GM21390 (cell line): Measurements from ENCODE around the gene CSAD.
"Not testable (repeated sequence)": the region's sequence is repeated elsewhere in the genome, so short reads cannot be mapped to it uniquely, and the experiment has no call there.

ENCODE experiments used
- ATAC-seq: cut with Tn5 transposase; IDR thresholded peaks from one replicate; pipeline ENCODE4 v1.9.1; 2021; ENCODE audit not compliant: unreplicated experiment

Gene CSAD

DNA sequence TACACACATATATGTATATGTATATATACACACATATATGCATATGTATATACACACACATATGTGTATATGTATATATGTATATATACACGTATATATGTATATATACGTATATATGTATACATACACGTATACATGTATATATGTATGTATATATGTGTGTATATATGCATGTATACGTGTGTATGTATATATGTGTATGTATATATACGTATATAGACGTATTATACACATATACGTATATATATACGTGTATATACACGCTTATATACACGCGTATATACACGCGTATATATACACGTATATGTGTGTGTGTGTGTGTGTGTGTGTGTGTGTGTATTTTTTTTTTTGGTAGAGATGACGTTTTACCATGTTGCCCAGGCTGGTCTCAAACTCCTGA is 33.1 kb downstream of the CSAD start:
- ATAC-seq = no peak

- no peak for ATAC-seq
These were observed 33.5 kb downstream of the CSAD start for GRCh38 chr12:53147181-53147580.

DNA sequence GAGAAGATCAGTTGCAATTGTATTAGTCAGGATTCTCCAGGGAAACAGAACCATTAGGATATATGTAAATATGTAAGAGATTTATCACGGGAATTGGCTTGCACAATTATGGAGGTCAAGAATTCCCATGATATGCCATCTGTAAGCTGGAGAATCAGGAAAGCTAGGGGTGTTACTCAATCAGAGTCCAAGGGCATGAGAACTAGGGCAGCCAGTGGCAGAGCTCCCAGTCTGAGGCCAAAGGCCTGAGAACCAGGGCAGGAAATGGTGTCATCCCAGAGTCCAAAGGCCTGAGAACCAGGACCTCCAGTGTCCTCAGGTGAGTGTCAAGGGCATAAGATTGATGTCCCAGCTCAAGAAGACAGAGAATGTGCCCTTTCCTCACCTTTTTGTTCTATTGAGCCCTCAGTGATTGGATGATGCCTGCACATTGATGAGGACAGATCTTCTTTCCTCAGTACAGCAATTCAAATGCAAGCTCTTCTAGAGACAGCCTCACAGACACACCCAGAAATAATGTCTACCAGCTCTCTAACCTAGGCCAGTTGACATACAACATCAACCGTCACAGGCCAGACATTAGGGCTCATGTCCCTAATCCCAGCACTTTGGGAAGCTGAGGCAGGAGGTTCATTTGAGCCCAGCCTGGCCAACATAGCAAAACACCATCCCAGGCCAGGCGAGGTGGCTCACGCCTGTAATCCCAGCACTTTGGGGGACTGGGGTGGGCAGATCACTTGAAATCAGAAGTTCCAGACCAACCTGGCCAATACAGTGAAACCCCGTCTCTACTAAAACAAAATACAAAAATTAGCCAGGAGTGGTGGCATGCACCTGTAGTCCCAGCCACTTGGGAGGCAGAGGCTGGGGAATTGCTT is 35.1 kb downstream of the CSAD start:
- no peak for ATAC-seq

GRCh38 chr12:53143355-53143754 is 37.4 kb downstream of the CSAD start:
- no peak for ATAC-seq

DNA sequence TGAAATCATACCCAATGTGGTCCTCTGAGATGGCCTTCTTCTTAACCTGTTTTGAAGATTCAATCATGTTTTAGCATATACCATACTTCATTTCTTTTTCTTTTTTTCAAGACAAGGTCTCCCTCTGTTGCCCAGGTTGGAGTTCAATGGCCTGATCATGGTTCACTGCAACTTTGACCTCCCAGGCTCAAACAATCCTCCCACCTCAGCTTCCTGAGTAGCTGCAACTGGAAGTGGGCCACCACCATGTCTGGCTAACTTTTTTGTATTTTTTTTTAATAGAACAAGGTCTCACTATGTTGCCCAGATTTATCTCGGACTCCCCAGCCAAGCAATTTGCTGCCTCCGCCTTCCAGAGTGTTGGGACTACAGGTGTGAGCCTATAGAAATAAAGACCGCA is 47.0 kb downstream of the CSAD start:
- no peak for ATAC-seq

DNA sequence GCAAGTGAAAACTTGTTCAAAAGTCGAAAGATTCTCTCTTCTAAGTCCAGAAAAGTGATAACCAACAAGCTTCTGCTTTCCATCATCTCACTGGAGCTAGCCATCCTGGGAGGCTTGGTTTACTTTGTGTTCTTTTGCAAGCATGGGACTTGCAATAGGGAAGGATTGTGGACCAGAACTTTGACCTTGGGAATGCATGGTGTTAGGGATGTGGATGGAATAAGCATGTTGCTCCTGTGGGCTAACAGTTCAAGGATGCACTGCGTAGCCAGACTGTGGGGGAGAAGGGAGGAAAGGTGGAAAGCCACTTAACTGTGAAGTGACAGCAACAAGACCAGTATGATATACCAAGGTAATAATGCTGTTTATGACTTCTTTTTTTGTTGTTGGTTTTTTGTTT is 48.9 kb downstream of the CSAD start:
- ATAC-seq = no peak

- no peak for ATAC-seq
These were observed 51.8 kb downstream of the CSAD start for GRCh38 chr12:53128780-53129569.

GRCh38 chr12:53127169-53127568 is 53.6 kb downstream of the CSAD start:
- no peak for ATAC-seq

DNA sequence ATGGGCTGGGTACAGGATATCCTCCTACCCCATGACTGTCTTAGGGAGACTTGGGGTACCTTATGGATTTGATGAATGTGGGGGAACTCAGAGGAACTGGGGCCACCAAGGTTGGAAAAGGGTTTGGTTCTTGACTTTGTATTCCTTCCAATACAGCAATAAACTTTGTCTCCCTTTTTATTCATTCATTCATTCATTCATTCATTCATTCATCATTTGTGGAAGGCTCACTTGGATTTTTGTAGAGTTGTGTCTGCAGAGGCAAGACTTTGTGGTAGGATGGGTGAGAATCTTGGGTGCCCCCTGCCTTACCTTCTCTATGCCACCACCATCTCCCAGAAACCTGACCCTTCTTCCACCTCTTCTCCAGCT is 56.4 kb downstream of the CSAD start:
- ATAC-seq = no peak

GRCh38 chr12:53123578-53124351 is 57.0 kb downstream of the CSAD start:
- no peak for ATAC-seq

DNA sequence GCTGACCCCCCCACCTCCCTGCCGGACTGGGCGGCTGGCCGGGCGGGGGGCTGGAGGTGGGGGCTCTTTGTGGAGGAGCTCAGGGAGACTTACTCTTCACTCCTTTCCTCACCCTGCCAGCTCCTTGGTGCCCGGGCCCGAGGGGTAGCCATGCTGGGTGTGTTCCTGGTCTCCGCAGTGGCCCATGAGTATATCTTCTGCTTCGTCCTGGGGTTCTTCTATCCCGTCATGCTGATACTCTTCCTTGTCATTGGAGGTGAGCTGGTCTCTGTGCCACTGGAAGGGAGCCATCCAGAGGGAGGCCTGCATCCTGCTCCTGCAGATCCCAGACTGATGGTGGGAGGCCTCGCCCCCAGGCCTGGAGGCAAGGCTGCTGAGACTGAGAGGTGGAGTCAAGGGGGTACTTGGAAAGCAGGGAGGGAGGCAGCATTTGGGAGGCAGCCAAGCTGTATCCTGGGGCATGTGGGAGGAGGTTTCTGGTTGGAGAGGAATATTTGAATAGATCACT is 57.7 kb downstream of the CSAD start:
- no peak for ATAC-seq

DNA sequence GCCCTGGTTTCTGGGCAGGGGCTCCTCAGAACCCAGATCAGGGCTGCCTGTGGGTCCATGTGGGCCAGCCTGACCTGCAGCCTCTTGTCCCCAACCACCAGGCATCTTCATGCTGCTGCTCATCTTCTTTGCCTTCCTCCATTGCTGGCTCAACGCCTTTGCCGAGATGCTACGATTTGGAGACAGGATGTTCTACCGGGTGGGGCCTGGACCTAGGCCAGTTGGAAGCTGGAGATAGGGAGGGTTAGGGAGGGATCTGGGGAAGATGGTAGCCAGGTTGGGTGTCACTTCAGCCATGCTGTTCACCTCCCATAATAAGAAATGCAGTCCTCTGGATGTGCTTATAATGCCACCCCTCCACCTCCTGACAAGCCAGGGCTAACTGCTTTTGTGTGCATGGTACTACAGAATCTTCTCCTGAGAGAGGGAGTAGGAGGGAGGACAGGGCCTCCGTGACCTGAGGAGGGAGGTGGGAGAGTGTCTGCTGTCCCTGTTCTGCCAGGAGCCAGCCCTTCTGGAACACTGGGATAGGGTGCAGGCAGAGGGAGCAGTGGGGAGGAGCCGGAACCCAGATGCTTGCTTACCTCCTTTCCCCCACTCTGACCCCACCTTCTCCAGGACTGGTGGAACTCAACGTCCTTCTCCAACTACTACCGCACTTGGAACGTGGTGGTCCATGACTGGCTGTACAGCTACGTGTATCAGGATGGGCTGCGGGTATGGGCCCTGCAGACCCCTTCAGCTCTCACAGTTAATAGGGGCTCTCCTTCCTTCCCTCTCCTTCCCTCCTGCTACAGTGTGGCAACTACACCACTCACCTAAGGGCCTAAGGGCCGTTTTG is 59.8 kb downstream of the CSAD start:
- no peak for ATAC-seq

DNA sequence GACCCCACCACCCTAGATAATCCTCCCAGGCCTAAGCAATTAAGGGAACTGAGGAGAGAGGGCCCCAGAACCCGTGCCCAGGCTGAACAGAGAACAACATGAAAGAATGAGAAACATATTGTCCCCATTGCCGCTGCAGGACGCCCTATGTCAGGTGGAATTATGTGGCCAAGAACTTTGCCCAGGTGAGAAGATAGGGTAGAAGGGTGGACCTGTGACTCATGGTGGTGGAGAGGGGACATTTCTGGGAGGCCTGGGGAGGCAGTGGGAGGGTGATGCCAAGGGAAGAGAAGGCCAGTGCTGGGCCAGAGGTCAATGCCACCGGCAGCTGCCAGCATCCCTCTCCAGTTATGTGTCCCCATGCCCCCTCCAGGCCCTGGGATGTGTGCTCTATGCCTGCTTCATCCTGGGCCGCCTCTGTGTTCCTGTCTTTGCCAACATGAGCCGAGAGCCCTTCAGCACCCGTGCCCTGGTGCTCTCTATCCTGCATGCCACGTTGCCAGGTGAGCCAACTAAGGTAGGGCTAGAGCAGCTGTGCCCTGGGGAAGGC is 61.9 kb downstream of the CSAD start:
- no peak for ATAC-seq

GRCh38 chr12:53115891-53116648 is 64.7 kb downstream of the CSAD start:
- ATAC-seq = no peak

- ATAC-seq = no peak
These were observed 65.4 kb downstream of the CSAD start for GRCh38 chr12:53115112-53115890.

DNA sequence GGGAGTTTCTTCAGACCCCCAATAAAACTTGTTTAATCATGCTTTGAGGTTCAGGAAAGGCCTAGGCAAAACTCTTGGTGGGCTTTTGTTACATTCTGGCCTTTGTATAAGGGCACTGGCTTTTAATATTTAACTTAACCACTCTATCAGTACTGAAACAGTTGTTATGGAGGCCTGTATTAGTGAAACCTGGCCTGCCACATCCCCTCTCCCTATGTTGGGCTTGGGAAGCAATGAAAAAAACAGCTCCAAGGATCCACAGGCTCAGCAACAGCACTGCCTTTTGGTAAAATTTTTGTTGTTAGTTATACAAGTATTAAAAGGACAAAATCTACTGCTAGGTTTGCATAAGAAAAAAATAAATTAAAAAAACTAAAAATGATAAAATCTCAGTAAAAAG is 66.8 kb downstream of the CSAD start:
- ATAC-seq = no peak

DNA sequence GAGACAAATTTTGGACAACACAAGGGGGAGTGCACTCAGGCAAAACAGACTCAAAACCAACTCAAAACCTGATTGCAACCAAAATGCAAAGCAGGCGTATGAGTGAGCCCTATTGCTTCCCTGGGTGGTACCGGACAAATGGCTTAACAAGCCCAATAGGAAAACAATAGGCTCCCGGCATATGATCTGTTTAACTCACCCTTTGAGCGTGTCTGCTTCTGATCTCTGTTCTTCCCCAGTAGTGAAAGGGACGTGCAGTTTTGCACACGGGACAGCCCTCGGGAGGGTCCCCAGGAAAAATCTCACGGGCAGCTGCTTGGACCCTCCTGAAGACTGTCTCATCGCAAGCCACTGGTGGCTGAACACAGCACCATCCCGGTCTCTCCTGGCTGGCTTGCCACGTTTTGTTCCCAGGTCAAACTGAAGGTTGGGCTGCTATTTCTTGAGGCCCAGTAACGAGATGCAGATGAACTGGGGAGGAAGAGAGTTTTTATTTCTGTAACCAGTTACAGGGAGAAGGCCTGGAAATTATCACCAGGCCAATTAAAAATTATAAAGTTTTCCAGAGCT is 67.5 kb downstream of the CSAD start:
- ATAC-seq = no peak

DNA sequence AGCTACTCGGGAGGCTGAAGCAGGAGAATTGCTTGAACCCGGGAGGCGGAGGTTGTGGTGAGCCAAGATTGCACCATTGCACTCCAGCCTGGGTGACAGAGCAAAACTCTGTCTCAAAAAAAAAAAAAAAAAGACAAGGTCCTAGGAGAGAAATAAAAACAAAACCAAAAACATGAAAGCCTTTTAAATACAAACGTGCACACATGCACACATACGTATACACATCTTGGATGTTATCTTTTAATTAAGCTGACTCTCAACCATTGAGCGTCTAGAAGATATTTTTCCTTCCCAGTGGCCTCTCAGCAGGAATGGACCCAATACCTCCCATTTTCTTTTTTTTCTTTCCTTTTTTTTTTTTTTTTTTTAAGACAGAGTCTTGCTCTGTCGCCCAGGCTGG is 68.3 kb downstream of the CSAD start:
- not testable (repeated sequence) for ATAC-seq
